Mesothelial cell of epicardium (in vitro differentiated cells): ENCODE data around the gene ASB18. TPM values are rescaled to one million over a fixed set of nuclear protein-coding genes. Genes with fewer than 3 reads are reported as not detected.

ENCODE experiments used
- DNase-seq, 2 experiments: peaks; one replicate each; pipeline ENCODE4 v3.0.0; 2021; ENCODE audit warnings: low spot score in 2 of 2; ENCODE audit not compliant: unreplicated experiment in 2 of 2
- H3K27ac Mint-ChIP-seq: 2 replicates; pipeline ENCODE4 v1.8.0; 2021; ENCODE audit warnings: mixed read lengths
- H3K27me3 Mint-ChIP-seq: 2 replicates; pipeline ENCODE4 v1.8.0; 2021; ENCODE audit warnings: low read depth, mixed read lengths
- H3K36me3 Mint-ChIP-seq: 2 replicates; pipeline ENCODE4 v1.8.0; 2021; ENCODE audit warnings: mixed read lengths
- H3K4me1 Mint-ChIP-seq: 2 replicates; pipeline ENCODE4 v1.8.0; 2021; ENCODE audit warnings: mixed read lengths
- H3K4me3 Mint-ChIP-seq: 2 replicates; pipeline ENCODE4 v1.8.0; 2021; ENCODE audit warnings: mild to moderate bottlenecking, moderate library complexity, mixed read lengths
- H3K9me3 Mint-ChIP-seq: 2 replicates; pipeline ENCODE4 v1.8.0; 2021; ENCODE audit warnings: mixed read lengths
- CTCF ChIP-seq: fragments of 200-600 bp; sonication (generic); IDR thresholded peaks from one replicate; pipeline ENCODE4 v1.5.0; 2021; ENCODE audit warnings: antibody characterized with exemption; ENCODE audit not compliant: unreplicated experiment
- total RNA-seq: library from RNA; stranded (reverse); gene quantifications from 3 replicates; pipeline ENCODE4 v1.2.1, GENCODE V29; 2021

Gene ASB18
- total RNA-seq, 1 donor from 2014 or later: not detected

GRCh38 chr2:236173036-236173728, 91.0 kb downstream of the ASB18 start:
- Mint-ChIP-seq H3K36me3 (no peaks in the 10 kb centered on the region), H3K27ac (no peak overlapping the region), H3K9me3 (no peaks in the 10 kb centered on the region), H3K4me3 (no peak overlapping the region), H3K27me3 (peaks cover 88% of the 10 kb centered on the region), H3K4me1 (peaks cover 32% of the 10 kb centered on the region)
- DNase-seq: no peak
- no peak for TF ChIP-seq CTCF

- H3K27me3 Mint-ChIP-seq: peaks cover 85% of the 10 kb centered on the region
- H3K9me3 Mint-ChIP-seq: no peaks in the 10 kb centered on the region
- no peaks in the 10 kb centered on the region for H3K36me3 Mint-ChIP-seq
- no peak for DNase-seq
- no peak for TF ChIP-seq CTCF
- no peak overlapping the region for H3K27ac Mint-ChIP-seq
- H3K4me3 Mint-ChIP-seq: no peak overlapping the region
- peaks cover 32% of the 10 kb centered on the region for H3K4me1 Mint-ChIP-seq
Observed at GRCh38 chr2:236172255-236173035, 91.8 kb downstream of the ASB18 start.

- no peak for TF ChIP-seq CTCF
- Mint-ChIP-seq H3K27ac (no peak overlapping the region), H3K4me3 (no peak overlapping the region), H3K27me3 (peaks cover 87% of the 10 kb centered on the region), H3K4me1 (peaks cover 34% of the 10 kb centered on the region), H3K36me3 (no peaks in the 10 kb centered on the region), H3K9me3 (no peaks in the 10 kb centered on the region)
- DNase-seq: no peak
Observed at GRCh38 chr2:236171680-236172254, 92.4 kb downstream of the ASB18 start.

GRCh38 chr2:236171181-236171679, 93.0 kb downstream of the ASB18 start:
- no peak for DNase-seq
- no peaks in the 10 kb centered on the region for H3K36me3 Mint-ChIP-seq
- no peaks in the 10 kb centered on the region for H3K9me3 Mint-ChIP-seq
- H3K27ac Mint-ChIP-seq: no peak overlapping the region
- H3K27me3 Mint-ChIP-seq: peaks cover 88% of the 10 kb centered on the region
- H3K4me1 Mint-ChIP-seq: peaks cover 39% of the 10 kb centered on the region
- TF ChIP-seq CTCF: no peak
- no peak overlapping the region for H3K4me3 Mint-ChIP-seq

GRCh38 chr2:236170590-236171165, 93.5 kb downstream of the ASB18 start:
- Mint-ChIP-seq H3K4me3 (no peak overlapping the region), H3K9me3 (no peaks in the 10 kb centered on the region), H3K27ac (no peak overlapping the region), H3K27me3 (peaks cover 88% of the 10 kb centered on the region), H3K4me1 (peaks cover 37% of the 10 kb centered on the region), H3K36me3 (no peaks in the 10 kb centered on the region)
- DNase-seq: no peak
- no peak for TF ChIP-seq CTCF
